HEK293 (cell line): ENCODE measurements around the gene CDK4.

Source experiments
- CTCF ChIA-PET: fragments of 350-600 bp; formaldehyde crosslinking; extraction: SDS; loops from one replicate; lab custom pipeline; 2021; ENCODE audit warnings: antibody characterized with exemption; lab: Yijun Ruan, JAX
- POLR2A ChIA-PET: fragments of 300-600 bp; formaldehyde crosslinking; extraction: SDS; loops from one replicate; lab custom pipeline; 2020; ENCODE audit warnings: antibody characterized with exemption, inconsistent platforms; lab: Yijun Ruan, JAX
- H3K27ac ChIP-seq: fragments of 200-500 bp; sonication (Bioruptor generic); 2 replicates; pipeline ENCODE4 v1.5.1; 2014; ENCODE audit warnings: low read depth, low read length, control low read depth, inconsistent platforms; ENCODE audit errors: extremely low read depth
- H3K36me3 ChIP-seq, 2 experiments: fragments of 200-500 bp in 1 of 2; sonication (Bioruptor generic) in 1 of 2; 1 replicate in 1 of 2; 2 replicates in 1 of 2; pipeline ENCODE4 v1.5.1; 2014 to 2017; ENCODE audit warnings: inconsistent platforms in 2 of 2, low read length in 2 of 2; ENCODE audit not compliant: control insufficient read depth in 2 of 2, insufficient read depth in 1 of 2
- H3K4me1 ChIP-seq: fragments of 200-500 bp; sonication (Bioruptor generic); 2 replicates; pipeline ENCODE4 v1.5.1; 2014; ENCODE audit warnings: mild to moderate bottlenecking, low read length, inconsistent platforms; ENCODE audit not compliant: control insufficient read depth, insufficient read depth
- H3K4me3 ChIP-seq: 2 replicates; pipeline ENCODE4 v1.5.1; 2011; ENCODE audit warnings: low read depth, mild to moderate bottlenecking, control low read depth, low read length, moderate library complexity
- H3K9me3 ChIP-seq: fragments of 200-500 bp; sonication (Bioruptor generic); 2 replicates; pipeline ENCODE4 v1.5.1; 2014; ENCODE audit warnings: low read depth, low read length, inconsistent platforms; ENCODE audit not compliant: control insufficient read depth, insufficient read depth
- GFI1B ChIP-seq: fragments of 450-650 bp; formaldehyde crosslinking; IDR thresholded peaks from 2 replicates; pipeline ENCODE4 v1.5.1; 2016; ENCODE audit warnings: missing biosample characterization, missing genetic modification characterization
- KLF10 ChIP-seq: fragments of 450-650 bp; IDR thresholded peaks from 2 replicates; pipeline ENCODE4 v1.5.1; 2018; ENCODE audit warnings: missing biosample characterization, mild to moderate bottlenecking, missing genetic modification characterization
- ZBTB1 ChIP-seq: fragments of 450-650 bp; formaldehyde crosslinking; IDR thresholded peaks from 2 replicates; pipeline ENCODE4 v1.5.1; 2016; ENCODE audit warnings: missing biosample characterization, missing genetic modification characterization
- ZFP41 ChIP-seq: fragments of 450-650 bp; formaldehyde crosslinking; IDR thresholded peaks from 2 replicates; pipeline ENCODE4 v1.5.1; 2016; ENCODE audit warnings: missing biosample characterization, missing genetic modification characterization, borderline replicate concordance
- ZNF121 ChIP-seq: fragments of 450-650 bp; formaldehyde crosslinking; IDR thresholded peaks from 2 replicates; pipeline ENCODE4 v1.5.1; 2016; ENCODE audit warnings: missing biosample characterization, missing genetic modification characterization
- ZNF140 ChIP-seq: fragments of 450-650 bp; formaldehyde crosslinking; IDR thresholded peaks from 2 replicates; pipeline ENCODE4 v1.5.1; 2016; ENCODE audit warnings: missing biosample characterization, missing genetic modification characterization
- ZNF169 ChIP-seq: fragments of 450-650 bp; formaldehyde crosslinking; IDR thresholded peaks from 2 replicates; pipeline ENCODE4 v1.5.1; 2016; ENCODE audit warnings: missing biosample characterization, missing genetic modification characterization
- ZNF175 ChIP-seq: fragments of 450-650 bp; formaldehyde crosslinking; IDR thresholded peaks from 2 replicates; pipeline ENCODE4 v1.5.1; 2016; ENCODE audit warnings: missing biosample characterization, missing genetic modification characterization
- ZNF248 ChIP-seq: fragments of 450-650 bp; formaldehyde crosslinking; IDR thresholded peaks from 2 replicates; pipeline ENCODE4 v1.5.1; 2017; ENCODE audit warnings: missing biosample characterization, missing genetic modification characterization
- ZNF48 ChIP-seq: fragments of 450-650 bp; formaldehyde crosslinking; IDR thresholded peaks from 2 replicates; pipeline ENCODE4 v1.5.1; 2016; ENCODE audit warnings: missing biosample characterization, missing genetic modification characterization
- ZNF549 ChIP-seq: fragments of 450-650 bp; IDR thresholded peaks from 2 replicates; pipeline ENCODE4 v1.5.1; 2018; ENCODE audit warnings: missing biosample characterization, missing genetic modification characterization, mild to moderate bottlenecking, inconsistent platforms, moderate library complexity
- ZNF623 ChIP-seq: fragments of 450-650 bp; formaldehyde crosslinking; IDR thresholded peaks from 2 replicates; pipeline ENCODE4 v1.5.1; 2016; ENCODE audit warnings: missing biosample characterization, missing genetic modification characterization
- TF ChIP-seq, protein P1 (sequence below): fragments of 450-650 bp; formaldehyde crosslinking; IDR thresholded peaks from 2 replicates; pipeline ENCODE4 v1.5.1; 2016; ENCODE audit warnings: missing biosample characterization, missing genetic modification characterization
- TF ChIP-seq, protein P2 (sequence below): fragments of 450-650 bp; formaldehyde crosslinking; IDR thresholded peaks from 2 replicates; pipeline ENCODE4 v1.5.1; 2016; ENCODE audit warnings: missing biosample characterization, missing genetic modification characterization, borderline replicate concordance
- TF ChIP-seq, protein P3 (sequence below): fragments of 450-650 bp; formaldehyde crosslinking; IDR thresholded peaks from 2 replicates; pipeline ENCODE4 v1.5.1; 2016; ENCODE audit warnings: missing biosample characterization, missing genetic modification characterization, low read depth

CDK4 gene

DNA sequence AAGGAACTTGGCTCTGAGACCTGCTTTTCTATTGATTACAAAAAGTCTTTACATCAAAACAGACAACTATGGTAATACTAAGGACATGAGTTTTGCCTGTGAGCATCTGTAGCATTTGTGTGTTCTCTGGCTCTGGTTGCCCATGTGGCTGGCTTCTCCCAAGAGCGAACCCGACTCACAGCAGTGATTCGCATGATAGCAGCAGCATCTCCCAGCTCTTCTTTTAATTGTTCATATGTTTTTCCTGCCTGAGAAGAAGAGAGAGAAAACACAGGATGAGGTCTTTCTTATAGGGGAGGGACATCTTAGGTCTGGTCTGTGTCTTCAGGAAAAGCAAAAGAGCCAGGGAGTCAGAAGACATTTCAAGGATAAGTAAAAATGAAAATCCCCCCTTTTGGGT is 48.9 kb upstream of the CDK4 start:
- peaks cover 16 to 60% of the 10 kb centered on the region in 2 experiments for H3K36me3 ChIP-seq
- H3K4me1 ChIP-seq: no peaks in the 10 kb centered on the region
- CTCF ChIA-PET: interaction anchor here (0.6 to 3.1 kb wide), 6 partner anchors 9 to 104 kb away, joined by 3 to 27 read pairs (median 4); partner anchors contain the start of gene AVIL
- H3K4me3 ChIP-seq: no peak overlapping the region
- POLR2A ChIA-PET: no interaction called here
- TF ChIP-seq ZFP41 (tag by site-specific recombination) (no peak), ZNF549 (tag by site-specific recombination) (no peak), KLF10 (tag by site-specific recombination) (no peak), GFI1B (no peak), ZNF623 (no peak), ZNF48 (tag by site-specific recombination) (no peak), ZNF169 (tag by site-specific recombination) (no peak), ZNF248 (tag by site-specific recombination) (no peak)
- TF ChIP-seq, protein P1, sequence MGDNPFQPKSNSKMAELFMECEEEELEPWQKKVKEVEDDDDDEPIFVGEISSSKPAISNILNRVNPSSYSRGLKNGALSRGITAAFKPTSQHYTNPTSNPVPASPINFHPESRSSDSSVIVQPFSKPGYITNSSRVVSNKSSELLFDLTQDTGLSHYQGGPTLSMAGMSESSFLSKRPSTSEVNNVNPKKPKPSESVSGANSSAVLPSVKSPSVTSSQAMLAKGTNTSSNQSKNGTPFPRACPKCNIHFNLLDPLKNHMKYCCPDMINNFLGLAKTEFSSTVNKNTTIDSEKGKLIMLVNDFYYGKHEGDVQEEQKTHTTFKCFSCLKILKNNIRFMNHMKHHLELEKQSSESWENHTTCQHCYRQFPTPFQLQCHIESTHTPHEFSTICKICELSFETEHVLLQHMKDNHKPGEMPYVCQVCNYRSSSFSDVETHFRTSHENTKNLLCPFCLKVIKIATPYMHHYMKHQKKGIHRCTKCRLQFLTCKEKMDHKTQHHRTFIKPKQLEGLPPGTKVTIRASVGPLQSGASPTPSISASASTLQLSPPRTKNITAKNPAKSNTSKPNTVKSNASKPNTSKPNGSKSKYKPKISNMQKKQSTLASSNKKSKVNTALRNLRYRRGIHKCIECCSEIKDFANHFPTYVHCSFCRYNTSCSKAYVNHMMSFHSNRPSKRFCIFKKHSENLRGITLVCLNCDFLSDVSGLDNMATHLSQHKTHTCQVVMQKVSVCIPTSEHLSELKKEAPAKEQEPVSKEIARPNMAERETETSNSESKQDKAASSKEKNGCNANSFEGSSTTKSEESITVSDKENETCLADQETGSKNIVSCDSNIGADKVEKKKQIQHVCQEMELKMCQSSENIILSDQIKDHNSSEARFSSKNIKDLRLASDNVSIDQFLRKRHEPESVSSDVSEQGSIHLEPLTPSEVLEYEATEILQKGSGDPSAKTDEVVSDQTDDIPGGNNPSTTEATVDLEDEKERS (tag by site-specific recombination): no peak
- H3K27ac ChIP-seq: no peak overlapping the region
- no peaks in the 10 kb centered on the region for H3K9me3 ChIP-seq

DNA sequence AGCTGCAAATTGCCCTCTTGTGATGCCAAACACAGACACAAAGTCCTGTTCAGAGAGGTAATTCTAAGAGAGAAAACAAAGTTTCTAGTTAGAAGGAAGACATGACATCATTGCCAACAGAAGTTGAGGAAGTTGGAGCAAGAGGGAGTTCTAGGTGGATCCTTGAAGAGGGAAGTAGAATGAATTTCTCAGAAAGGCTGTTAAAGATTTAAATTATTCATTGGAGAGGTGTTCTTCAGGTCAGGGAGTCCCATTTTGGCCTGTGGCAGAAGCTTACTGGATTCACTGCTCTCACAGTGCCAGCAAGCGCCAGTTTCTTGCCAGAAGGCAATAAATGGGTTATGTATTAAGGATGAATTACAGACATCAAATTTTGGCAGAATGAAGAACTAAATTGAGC is 45.8 kb upstream of the CDK4 start:
- TF ChIP-seq ZNF140 (tag by site-specific recombination) (no peak), ZBTB1 (tag by site-specific recombination) (no peak), ZNF175 (no peak), ZNF121 (tag by site-specific recombination) (no peak)
- TF ChIP-seq, protein P2, sequence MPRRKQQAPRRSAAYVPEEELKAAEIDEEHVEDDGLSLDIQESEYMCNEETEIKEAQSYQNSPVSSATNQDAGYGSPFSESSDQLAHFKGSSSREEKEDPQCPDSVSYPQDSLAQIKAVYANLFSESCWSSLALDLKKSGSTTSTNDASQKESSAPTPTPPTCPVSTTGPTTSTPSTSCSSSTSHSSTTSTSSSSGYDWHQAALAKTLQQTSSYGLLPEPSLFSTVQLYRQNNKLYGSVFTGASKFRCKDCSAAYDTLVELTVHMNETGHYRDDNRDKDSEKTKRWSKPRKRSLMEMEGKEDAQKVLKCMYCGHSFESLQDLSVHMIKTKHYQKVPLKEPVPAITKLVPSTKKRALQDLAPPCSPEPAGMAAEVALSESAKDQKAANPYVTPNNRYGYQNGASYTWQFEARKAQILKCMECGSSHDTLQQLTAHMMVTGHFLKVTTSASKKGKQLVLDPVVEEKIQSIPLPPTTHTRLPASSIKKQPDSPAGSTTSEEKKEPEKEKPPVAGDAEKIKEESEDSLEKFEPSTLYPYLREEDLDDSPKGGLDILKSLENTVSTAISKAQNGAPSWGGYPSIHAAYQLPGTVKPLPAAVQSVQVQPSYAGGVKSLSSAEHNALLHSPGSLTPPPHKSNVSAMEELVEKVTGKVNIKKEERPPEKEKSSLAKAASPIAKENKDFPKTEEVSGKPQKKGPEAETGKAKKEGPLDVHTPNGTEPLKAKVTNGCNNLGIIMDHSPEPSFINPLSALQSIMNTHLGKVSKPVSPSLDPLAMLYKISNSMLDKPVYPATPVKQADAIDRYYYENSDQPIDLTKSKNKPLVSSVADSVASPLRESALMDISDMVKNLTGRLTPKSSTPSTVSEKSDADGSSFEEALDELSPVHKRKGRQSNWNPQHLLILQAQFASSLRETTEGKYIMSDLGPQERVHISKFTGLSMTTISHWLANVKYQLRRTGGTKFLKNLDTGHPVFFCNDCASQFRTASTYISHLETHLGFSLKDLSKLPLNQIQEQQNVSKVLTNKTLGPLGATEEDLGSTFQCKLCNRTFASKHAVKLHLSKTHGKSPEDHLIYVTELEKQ: no peak
- TF ChIP-seq, protein P3, sequence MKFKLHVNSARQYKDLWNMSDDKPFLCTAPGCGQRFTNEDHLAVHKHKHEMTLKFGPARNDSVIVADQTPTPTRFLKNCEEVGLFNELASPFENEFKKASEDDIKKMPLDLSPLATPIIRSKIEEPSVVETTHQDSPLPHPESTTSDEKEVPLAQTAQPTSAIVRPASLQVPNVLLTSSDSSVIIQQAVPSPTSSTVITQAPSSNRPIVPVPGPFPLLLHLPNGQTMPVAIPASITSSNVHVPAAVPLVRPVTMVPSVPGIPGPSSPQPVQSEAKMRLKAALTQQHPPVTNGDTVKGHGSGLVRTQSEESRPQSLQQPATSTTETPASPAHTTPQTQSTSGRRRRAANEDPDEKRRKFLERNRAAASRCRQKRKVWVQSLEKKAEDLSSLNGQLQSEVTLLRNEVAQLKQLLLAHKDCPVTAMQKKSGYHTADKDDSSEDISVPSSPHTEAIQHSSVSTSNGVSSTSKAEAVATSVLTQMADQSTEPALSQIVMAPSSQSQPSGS (tag by site-specific recombination): 0 out of 2 replicates have a peak, but pooled peaks have one; percentile 16
- TF ChIP-seq, all 188 proteins: peak for 1
- no peak overlapping the region for H3K27ac ChIP-seq
- H3K4me3 ChIP-seq: no peak overlapping the region
- ChIA-PET CTCF (interaction anchor here (4.2 kb wide), 1 partner anchor 16 kb away, joined by 19 read pairs; the partner anchor contains the start of gene TSFM), POLR2A (no interaction called here)
- no peaks in the 10 kb centered on the region for H3K4me1 ChIP-seq
- no peaks in the 10 kb centered on the region for H3K9me3 ChIP-seq
- H3K36me3 ChIP-seq: peaks cover 25 to 77% of the 10 kb centered on the region in 2 experiments
